Loucy (cell line): ENCODE results near the gene RER1.

Experiments used
- H2AFZ ChIP-seq: fragments of 200-600 bp; sonication (generic); 2 replicates; pipeline ENCODE4 v1.6.0; 2016; ENCODE audit warnings: antibody characterized with exemption, mild to moderate bottlenecking, low read length, moderate library complexity
- H3F3A ChIP-seq: fragments of 200-600 bp; 2 replicates; pipeline ENCODE4 v1.6.0; 2016; ENCODE audit warnings: antibody characterized with exemption, low read depth, mild to moderate bottlenecking
- H3K27me3 ChIP-seq: fragments of 200-600 bp; sonication (generic); 2 replicates; pipeline ENCODE4 v1.6.1; 2014; ENCODE audit warnings: low read length, mild to moderate bottlenecking; ENCODE audit not compliant: insufficient read depth, poor library complexity, severe bottlenecking
- H3K36me3 ChIP-seq: fragments of 200-600 bp; sonication (generic); 2 replicates; pipeline ENCODE4 v1.6.1; 2016; ENCODE audit warnings: low read length; ENCODE audit not compliant: insufficient read depth
- H3K4me1 ChIP-seq: fragments of 200-600 bp; sonication (generic); 2 replicates; pipeline ENCODE4 v1.5.1; 2014; ENCODE audit warnings: low read length, mild to moderate bottlenecking; ENCODE audit not compliant: insufficient read depth, poor library complexity, severe bottlenecking
- H3K4me2 ChIP-seq: fragments of 200-600 bp; sonication (generic); 2 replicates; pipeline ENCODE4 v1.6.0; 2014; ENCODE audit warnings: antibody characterized with exemption, low read length, low read depth, mild to moderate bottlenecking; ENCODE audit not compliant: poor library complexity, severe bottlenecking
- H3K4me3 ChIP-seq: fragments of 200-600 bp; sonication (generic); 2 replicates; pipeline ENCODE4 v1.5.1; 2014; ENCODE audit warnings: low read length, mild to moderate bottlenecking, mixed read lengths; ENCODE audit not compliant: poor library complexity, severe bottlenecking
- H3K79me2 ChIP-seq: fragments of 200-600 bp; sonication (generic); 2 replicates; pipeline ENCODE4 v1.6.1; 2014; ENCODE audit warnings: low read length; ENCODE audit not compliant: insufficient read depth
- H3K9ac ChIP-seq: fragments of 200-600 bp; sonication (generic); 2 replicates; pipeline ENCODE4 v1.6.0; 2014; ENCODE audit warnings: mild to moderate bottlenecking, low read depth, low read length, moderate library complexity; ENCODE audit not compliant: poor library complexity, severe bottlenecking
- H3K9me2 ChIP-seq: fragments of 200-600 bp; sonication (generic); replicated peaks from 2 replicates; pipeline ENCODE4 v1.6.1; 2016; ENCODE audit warnings: low read depth, low read length, mixed read lengths
- H3K9me3 ChIP-seq: fragments of 200-600 bp; sonication (generic); 2 replicates; pipeline ENCODE4 v1.6.1; 2014; ENCODE audit warnings: mild to moderate bottlenecking, antibody characterized with exemption, low read length, low read depth; ENCODE audit not compliant: insufficient read depth
- H4K20me1 ChIP-seq: fragments of 200-600 bp; sonication (generic); 2 replicates; pipeline ENCODE4 v1.6.0; 2014; ENCODE audit warnings: antibody characterized with exemption, low read length, mild to moderate bottlenecking; ENCODE audit not compliant: insufficient read depth, poor library complexity, severe bottlenecking
- CTCF ChIP-seq: fragments of 200-600 bp; sonication (generic); conservative IDR thresholded peaks from 2 replicates; pipeline ENCODE4 v1.5.1; 2014; ENCODE audit warnings: mild to moderate bottlenecking, antibody characterized with exemption, low read length
- EZH2phosphoT487 ChIP-seq: fragments of 200-600 bp; IDR thresholded peaks from 2 replicates; pipeline ENCODE4 v1.6.1; 2018; ENCODE audit warnings: antibody characterized with exemption, mild to moderate bottlenecking, moderate library complexity, borderline replicate concordance

Gene RER1

GRCh38 chr1:2363847-2364513 lies 27.7 kb upstream of the RER1 start:
- Histone ChIP-seq H3K9me2 (no peaks in the 10 kb centered on the region), H3K9me3 (no peaks in the 10 kb centered on the region), H3F3A (no peaks in the 10 kb centered on the region), H3K9ac (no peak overlapping the region), H3K79me2 (no peaks in the 10 kb centered on the region), H3K4me1 (no peaks in the 10 kb centered on the region), H3K36me3 (no peaks in the 10 kb centered on the region), H3K27me3 (no peaks in the 10 kb centered on the region), H2AFZ (no peak overlapping the region), H3K4me3 (no peak overlapping the region), H3K4me2 (no peak overlapping the region), H4K20me1 (no peaks in the 10 kb centered on the region)
- TF ChIP-seq EZH2phosphoT487 (no peak), CTCF (no peak)

- Histone ChIP-seq H4K20me1 (no peaks in the 10 kb centered on the region), H3K4me3 (no peak overlapping the region), H3F3A (no peaks in the 10 kb centered on the region), H2AFZ (no peak overlapping the region), H3K4me1 (no peaks in the 10 kb centered on the region), H3K36me3 (no peaks in the 10 kb centered on the region), H3K9ac (no peak overlapping the region), H3K4me2 (no peak overlapping the region), H3K9me3 (no peaks in the 10 kb centered on the region), H3K9me2 (no peaks in the 10 kb centered on the region), H3K79me2 (no peaks in the 10 kb centered on the region), H3K27me3 (no peaks in the 10 kb centered on the region)
- TF ChIP-seq CTCF (no peak), EZH2phosphoT487 (no peak)
Observed at GRCh38 chr1:2368053-2368744, 23.4 kb upstream of the RER1 start.

- Histone ChIP-seq H3K27me3 (no peaks in the 10 kb centered on the region), H3K79me2 (no peaks in the 10 kb centered on the region), H3K4me2 (no peak overlapping the region), H3K36me3 (no peaks in the 10 kb centered on the region), H3K9me2 (no peaks in the 10 kb centered on the region), H3F3A (no peaks in the 10 kb centered on the region), H3K9me3 (no peaks in the 10 kb centered on the region), H3K4me3 (no peak overlapping the region), H2AFZ (no peak overlapping the region), H4K20me1 (no peaks in the 10 kb centered on the region), H3K9ac (no peak overlapping the region), H3K4me1 (peaks cover 19% of the 10 kb centered on the region)
- TF ChIP-seq CTCF: no peak
- no peak for TF ChIP-seq EZH2phosphoT487
Observed at GRCh38 chr1:2372551-2373490, 18.8 kb upstream of the RER1 start.
